ENCODE measurements around the gene MRGPRG.

Gene MRGPRG

GRCh38 chr11:3225826-3226750 is 7.5 kb upstream of the MRGPRG start:
- DNase-seq (ENCODE audit: low read depth in 2 of 2), result no peak

DNA sequence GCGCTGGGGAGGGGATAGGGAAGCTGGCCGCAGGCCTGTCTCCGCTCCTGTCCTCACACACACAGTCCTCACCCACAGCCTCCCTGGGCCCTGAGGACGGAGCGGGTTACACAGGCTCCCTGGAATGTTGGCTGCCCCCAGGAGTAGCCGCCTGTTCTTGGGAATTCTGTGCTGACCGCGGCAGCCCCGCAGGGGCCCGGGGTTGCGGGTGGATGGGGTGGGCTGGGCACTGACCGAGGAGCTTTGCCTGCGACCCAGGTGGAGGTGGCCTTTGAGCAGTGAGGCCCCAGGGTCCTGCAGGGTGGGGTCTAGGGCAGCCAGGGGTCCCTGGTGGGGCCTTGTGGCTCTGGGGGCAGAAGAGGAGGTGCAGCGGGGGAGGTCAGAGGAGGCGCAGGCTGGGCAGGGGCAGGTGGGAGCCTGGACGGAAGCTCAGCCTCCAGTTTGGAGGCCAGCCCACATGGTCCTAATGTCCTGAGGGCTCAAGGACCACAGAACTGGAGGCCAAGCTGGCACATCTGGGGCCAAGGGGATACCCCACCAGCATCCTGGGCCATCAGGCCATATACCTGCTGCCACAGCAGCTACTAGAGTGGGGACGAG is 6.6 kb upstream of the MRGPRG start:
- DNase-seq (ENCODE audit: low read depth in 2 of 2), result no peak

DNA sequence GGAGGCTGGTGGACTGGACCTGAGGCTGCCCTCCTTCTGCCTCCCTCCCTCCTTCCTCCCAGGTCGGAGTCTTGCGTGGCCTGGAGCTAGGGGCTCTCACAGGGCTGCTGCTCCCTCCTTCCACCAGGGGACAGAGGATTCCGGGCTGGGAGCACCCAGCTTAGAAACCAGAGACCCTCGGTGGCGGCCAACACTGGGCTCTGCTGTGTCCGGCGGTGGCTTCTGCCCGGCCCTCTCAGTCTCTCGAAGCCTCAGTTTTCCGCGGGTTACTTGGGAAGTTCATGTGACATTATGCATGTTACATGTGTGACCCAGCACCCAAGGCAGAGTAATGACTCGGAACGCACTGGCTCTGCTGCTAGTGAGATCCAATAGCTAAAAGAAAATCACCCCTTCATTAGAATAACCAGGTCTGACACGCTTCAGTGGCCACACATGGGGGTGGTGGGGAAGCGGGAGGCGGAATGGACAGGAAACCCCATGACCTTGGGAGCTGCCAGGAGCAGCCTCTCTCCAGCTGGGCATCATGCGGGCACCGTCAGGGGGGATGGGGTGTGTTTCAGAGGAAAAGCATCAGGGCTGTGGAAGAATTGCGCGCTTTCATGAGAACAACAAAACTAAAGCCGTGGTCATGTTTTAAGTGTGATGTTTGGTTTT is 5.9 kb upstream of the MRGPRG start:
- DNase-seq (ENCODE audit: low read depth in 2 of 2), result no peak

DNA sequence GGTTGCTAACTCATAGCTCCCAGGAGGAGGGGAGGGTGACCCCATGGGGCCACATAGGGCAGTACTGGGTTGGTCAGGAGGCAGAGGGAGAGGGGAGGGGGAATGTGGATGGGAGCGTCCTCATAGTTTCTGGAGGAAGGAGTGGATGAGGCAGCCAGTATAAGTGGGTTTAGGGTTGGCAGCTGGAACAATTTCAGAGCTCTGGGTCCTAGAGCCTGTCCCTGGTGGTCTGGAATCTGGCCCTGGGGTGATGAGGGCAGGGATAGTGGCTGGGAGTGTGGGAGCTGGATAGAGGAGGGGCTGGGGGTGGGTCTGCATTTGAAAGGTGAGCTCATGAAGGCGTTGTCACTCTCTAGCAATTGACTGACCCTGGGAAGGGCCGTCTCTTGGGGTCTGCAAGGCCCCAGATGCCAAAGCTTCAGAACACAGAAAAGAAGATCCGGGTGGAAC is 5.3 kb upstream of the MRGPRG start:
- DNase-seq (ENCODE audit: low read depth in 2 of 2), result no peak

GRCh38 chr11:3222941-3223915 is 4.6 kb upstream of the MRGPRG start:
- DNase-seq (ENCODE audit: low read depth in 2 of 2), result no peak

DNA sequence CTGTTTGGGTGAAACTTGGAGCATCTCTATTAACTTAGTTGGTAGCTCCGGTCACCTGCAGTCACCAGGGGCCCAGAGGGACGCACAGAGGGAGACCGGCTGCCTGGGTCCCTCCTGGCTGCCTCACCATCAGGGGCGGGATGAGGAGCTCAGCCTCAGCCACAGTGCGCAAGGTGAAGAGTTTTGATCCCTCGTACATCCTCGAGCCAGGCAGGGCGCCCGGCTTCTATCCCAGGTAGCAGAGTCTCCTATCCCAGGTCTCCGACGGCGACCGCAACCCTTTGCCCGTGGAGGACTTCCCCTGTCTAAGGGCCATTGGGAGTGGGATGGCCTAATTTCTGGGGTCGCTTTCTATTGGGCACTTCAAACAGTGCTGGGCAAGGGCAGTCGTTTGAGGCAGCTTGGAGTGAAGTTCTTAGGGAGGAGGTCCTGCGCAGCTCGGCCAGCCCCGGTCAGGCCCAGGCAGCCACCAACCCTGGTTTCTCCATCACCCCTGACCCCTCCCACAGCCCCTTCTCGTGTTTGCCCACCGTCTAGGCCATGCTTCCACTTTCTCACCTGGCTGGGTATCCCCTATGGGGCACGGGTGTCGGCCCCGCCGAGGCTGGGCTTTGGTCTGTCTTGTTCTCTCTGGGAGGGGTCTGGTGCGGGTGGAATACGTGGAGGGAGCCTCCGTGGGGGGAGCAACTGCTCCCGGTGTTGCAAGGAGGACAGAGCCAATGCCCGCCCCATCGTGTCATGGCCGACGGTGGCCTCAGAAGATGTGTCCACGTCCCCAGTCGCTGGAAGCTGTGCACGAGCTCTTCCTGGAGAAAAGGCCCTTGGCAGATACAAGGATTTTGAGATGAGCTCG is 3.6 kb upstream of the MRGPRG start:
- no peak for DNase-seq (ENCODE audit: low read depth in 2 of 2)

DNA sequence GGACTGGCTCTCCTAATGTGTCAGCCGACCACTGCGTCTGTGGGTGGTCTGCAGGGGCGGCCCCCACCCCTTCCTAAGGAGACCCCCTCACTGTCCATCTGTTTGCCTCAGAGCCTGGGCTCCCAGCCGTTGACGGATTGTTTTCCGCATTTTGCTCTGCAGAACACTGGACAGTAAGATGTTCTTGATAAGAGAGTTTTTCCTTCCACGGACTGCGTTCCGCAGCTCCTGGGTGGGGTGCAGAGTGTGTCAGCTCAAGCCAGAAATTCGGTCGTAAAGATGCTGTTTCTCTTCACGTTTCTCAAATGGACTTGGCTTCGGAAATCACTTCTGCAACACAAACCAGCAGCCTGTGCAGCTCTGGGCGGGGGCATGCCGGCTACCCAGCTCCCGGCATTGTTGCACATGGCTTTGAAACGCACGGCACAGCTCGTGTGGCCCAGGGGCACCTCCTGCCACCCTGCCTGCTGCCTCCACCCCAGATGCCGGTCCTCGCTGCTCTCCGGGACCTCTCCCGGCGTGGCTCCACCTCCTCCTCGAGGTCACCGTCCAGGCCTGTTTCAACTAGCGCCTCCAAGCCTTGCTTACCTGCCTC is 2.9 kb upstream of the MRGPRG start:
- no peak for DNase-seq (ENCODE audit: low read depth in 2 of 2)

DNA sequence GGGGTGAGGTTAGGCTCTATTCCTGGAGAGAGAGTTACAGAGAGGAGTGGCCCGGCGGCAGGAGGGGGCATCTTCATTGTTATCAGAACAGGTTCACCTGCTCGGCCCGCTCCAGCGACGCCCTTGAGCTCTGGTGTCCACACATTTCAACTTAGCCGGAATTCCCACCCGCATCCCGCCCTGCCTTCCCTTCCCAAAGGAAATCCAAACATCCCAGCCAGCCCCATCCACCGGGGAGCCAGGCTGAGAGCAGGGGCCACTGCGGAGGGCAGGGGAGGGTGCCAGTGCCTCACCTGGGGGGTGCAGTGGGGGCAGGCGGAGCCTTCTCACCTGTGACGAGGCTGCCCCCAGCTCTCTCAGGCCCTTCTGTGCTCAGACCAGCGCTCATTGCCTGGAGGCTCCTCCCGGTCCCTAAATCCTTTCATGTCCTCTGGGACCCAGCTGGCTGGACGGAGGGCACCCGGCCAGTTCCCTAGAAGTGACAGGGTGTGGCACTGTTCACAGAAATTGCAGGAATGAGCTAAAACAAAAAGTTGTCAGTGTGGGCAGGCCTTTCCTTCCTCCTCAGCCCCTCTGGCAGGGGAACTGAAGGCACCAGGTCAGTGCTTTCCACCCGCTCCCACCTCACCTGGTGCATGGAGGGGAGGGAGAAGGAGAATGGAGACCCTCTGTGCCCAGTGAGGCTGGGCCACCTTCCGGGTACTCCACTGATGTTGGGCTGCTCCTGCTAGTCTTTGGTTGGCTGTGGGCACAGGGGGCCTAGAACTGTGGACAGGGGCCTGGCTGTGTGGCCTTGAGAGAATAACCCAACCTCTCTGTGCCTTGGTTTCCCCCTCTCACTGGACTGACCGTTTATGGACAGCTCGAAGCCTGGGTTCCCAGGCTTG is 2.2 kb upstream of the MRGPRG start:
- no peak for DNase-seq (ENCODE audit: low read depth in 2 of 2)

DNA sequence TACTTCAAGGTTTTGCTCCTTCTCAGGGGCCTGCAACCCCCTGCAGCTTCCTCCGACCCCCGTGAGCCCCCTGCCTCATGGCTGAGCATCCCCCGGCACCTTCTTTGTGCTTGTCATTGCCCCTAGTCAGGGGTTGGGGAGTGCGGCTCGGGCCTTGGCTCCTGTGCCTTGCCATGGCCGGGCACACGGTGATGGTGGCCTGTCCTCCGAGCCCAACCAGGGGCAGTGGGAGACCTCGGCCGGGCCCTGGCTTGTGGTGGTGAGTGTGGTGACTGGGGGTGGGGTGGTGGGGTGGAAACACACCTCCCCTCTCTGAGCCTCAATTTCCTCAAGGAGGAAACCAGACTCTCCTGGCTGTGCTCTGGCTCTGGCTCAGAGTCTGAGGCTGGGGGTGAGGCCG is 1.5 kb upstream of the MRGPRG start:
- no peak for DNase-seq (ENCODE audit: low read depth in 2 of 2)

GRCh38 chr11:3219281-3219892 is 774 bp upstream of the MRGPRG start:
- DNase-seq (ENCODE audit: low read depth in 2 of 2), result no peak

GRCh38 chr11:3217818-3218482 is 663 bp downstream of the MRGPRG start:
- DNase-seq (ENCODE audit: low read depth in 2 of 2), result no peak

DNA sequence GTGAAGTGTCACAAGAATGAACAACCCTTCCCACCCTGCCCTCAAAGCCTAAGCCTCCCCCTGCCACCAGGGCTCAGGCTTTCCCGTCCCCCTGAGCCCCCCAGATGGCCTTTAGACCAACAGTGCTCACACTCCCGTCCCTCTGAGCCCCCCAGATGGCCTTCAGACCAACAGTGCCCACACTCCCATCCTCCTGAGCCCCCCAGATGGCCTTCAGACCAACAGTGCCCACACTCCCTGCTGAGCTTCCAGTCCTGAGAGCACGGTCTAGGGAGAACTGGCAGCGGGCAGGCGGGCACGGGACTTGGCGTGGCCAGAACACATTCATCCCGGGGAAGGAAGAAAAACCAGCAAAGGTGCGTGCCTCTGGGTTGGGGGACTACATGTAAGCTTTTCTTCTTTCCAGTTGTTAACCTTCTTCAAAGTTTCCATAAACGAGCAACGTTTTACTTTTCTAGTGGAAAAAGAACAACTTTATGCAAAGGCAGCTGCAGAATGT is 2.5 kb downstream of the MRGPRG start:
- DNase-seq (ENCODE audit: low read depth in 2 of 2), result no peak

DNA sequence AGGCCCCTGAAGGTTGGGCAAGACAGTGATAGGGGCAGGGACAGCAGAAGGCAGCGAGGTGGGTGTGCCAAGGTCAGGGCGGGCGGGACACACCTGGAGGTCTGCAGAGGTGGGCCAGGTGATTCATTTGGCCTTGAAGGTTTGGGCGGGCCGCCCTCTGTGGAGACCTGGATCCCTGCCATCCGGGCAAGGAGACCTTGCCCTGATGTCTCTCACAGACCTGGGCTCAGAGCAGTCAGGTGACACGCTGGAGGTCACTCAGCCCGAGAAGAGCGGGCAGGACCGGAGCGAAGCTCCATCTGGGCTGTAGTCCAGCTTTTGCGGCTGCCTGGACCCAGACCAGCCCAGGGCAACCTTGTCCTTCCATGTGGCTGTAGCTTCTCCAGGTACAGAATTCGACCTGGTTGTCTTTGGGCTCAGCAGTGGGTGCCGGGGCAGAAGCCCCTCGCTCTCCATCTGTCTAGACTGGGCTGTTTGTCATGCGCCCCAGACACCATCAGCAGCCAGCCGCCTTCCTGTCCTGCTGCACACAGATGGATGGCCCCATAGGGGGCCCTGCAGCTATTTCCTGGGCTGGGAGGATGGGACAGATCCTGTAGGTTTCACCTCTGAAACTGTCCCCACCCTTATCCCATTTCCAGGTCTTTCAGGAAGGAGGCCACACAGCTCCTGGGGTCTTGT is 3.1 kb downstream of the MRGPRG start:
- no peak for DNase-seq (ENCODE audit: low read depth in 2 of 2)

- DNase-seq (ENCODE audit: low read depth in 2 of 2), result no peak
These were observed 4.3 kb downstream of the MRGPRG start for GRCh38 chr11:3214420-3214699.

- no peak for DNase-seq (ENCODE audit: low read depth in 2 of 2)
These were observed 4.8 kb downstream of the MRGPRG start for GRCh38 chr11:3213659-3214419.

DNA sequence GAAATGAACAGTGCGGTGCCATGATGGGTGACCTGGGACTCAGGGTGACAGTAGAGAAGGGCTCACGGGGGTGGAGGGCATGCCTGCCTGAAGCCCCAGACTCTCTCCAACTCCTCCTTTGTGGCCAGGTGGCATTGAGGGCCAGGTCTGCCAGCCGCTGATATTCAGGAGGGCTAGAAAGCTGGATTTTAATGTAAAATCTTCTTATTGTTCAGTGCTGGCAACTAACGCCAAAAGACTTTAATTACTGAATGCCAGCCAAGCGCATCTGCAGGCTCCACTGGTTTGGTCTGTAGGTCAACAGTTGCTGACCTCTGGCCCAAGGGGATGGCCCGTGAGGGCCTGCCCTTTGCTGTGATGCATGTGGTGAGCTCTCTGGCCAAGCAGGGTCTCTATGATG is 10.3 kb downstream of the MRGPRG start:
- no peak for DNase-seq (ENCODE audit: low read depth in 2 of 2)

Data from stimulated activated CD8-positive, alpha-beta memory T cell treated with anti-CD3 and anti-CD28 coated beads, Interleukin-7, amount 100 ng/mL, for 1 hour (primary cell).